Uterus (tissue), 2 donors: Measurements from ENCODE around the gene USP17L24.
"Not testable (repeated sequence)": the region's sequence is repeated elsewhere in the genome, so short reads cannot be mapped to it uniquely, and the experiment has no call there.

Experiments used
- CTCF ChIP-seq, 4 experiments: fragments of 200-600 bp in 2 of 4; fragments of 450-650 bp in 2 of 4; sonication (generic) in 2 of 4; IDR thresholded peaks; one replicate each; pipeline ENCODE4 v1.5.1; 2016 to 2019; ENCODE audit warnings: antibody characterized with exemption in 4 of 4, mild to moderate bottlenecking in 2 of 4, moderate library complexity in 1 of 4
- POLR2A ChIP-seq, 2 donors: fragments of 450-650 bp; IDR thresholded peaks; one replicate each; pipeline ENCODE4 v1.6.1; 2016; ENCODE audit warnings: antibody characterized with exemption in 2 of 2, mild to moderate bottlenecking in 1 of 2, moderate library complexity in 1 of 2

GRCh38 chr4:9334358-9334757 is 9.4 kb downstream of the USP17L24 start, which contains the start of gene USP17L26:
- TF ChIP-seq CTCF, POLR2A (IDR thresholded peaks at IDR 0.05): not testable (repeated sequence)
